DOHH2 (cell line): Measurements from ENCODE around the gene PSMB10.
"Not testable (repeated sequence)": the region's sequence is repeated elsewhere in the genome, so short reads cannot be mapped to it uniquely, and the experiment has no call there.

Experiments used
- H3F3A ChIP-seq: fragments of 200-600 bp; sonication (generic), shearing (Covaris generic); 2 replicates; pipeline ENCODE4 v1.6.0; 2016; ENCODE audit warnings: antibody characterized with exemption, mild to moderate bottlenecking; ENCODE audit not compliant: control insufficient read depth, insufficient read depth
- H3K27ac ChIP-seq: fragments of 200-600 bp; sonication (generic); 2 replicates; pipeline ENCODE4 v1.5.1; 2014; ENCODE audit warnings: low read depth, mild to moderate bottlenecking, low read length, moderate library complexity
- H3K27me3 ChIP-seq: fragments of 200-600 bp; sonication (generic); 2 replicates; pipeline ENCODE4 v1.6.1; 2014; ENCODE audit warnings: mild to moderate bottlenecking, low read length, mixed read lengths; ENCODE audit not compliant: control insufficient read depth
- H3K36me3 ChIP-seq: fragments of 200-600 bp; sonication (generic); 2 replicates; pipeline ENCODE4 v1.6.1; 2014; ENCODE audit warnings: mild to moderate bottlenecking, low read length, moderate library complexity, mixed read lengths; ENCODE audit not compliant: control insufficient read depth
- H3K4me1 ChIP-seq: fragments of 200-600 bp; sonication (generic); 2 replicates; pipeline ENCODE4 v1.6.1; 2014; ENCODE audit warnings: mild to moderate bottlenecking, low read length, mixed read lengths; ENCODE audit not compliant: control insufficient read depth
- H3K4me2 ChIP-seq: fragments of 200-600 bp; sonication (generic); 2 replicates; pipeline ENCODE4 v1.6.0; 2014; ENCODE audit warnings: mild to moderate bottlenecking, low read length, moderate library complexity
- H3K4me3 ChIP-seq: fragments of 200-600 bp; sonication (generic); 2 replicates; pipeline ENCODE4 v1.5.1; 2014; ENCODE audit warnings: mild to moderate bottlenecking, low read length, mixed read lengths
- H3K79me2 ChIP-seq: fragments of 200-600 bp; sonication (generic); 2 replicates; pipeline ENCODE4 v1.6.1; 2014; ENCODE audit warnings: mild to moderate bottlenecking, low read length, mixed read lengths; ENCODE audit not compliant: control insufficient read depth
- H3K9me2 ChIP-seq: fragments of 200-600 bp; sonication (generic); replicated peaks from 2 replicates; pipeline ENCODE4 v1.6.1; 2014; ENCODE audit warnings: mild to moderate bottlenecking, low read length, mixed read lengths; ENCODE audit not compliant: control insufficient read depth
- H3K9me3 ChIP-seq: fragments of 200-600 bp; sonication (generic); 2 replicates; pipeline ENCODE4 v1.6.1; 2014; ENCODE audit warnings: antibody characterized with exemption, low read length, mixed read lengths; ENCODE audit not compliant: control insufficient read depth, insufficient read depth
- H4K20me1 ChIP-seq: fragments of 200-600 bp; sonication (generic); 2 replicates; pipeline ENCODE4 v1.6.0; 2014; ENCODE audit warnings: low read depth, mild to moderate bottlenecking, antibody characterized with exemption, low read length, moderate library complexity; ENCODE audit not compliant: control insufficient read depth, insufficient read depth
- CTCF ChIP-seq: fragments of 200-600 bp; sonication (generic); IDR thresholded peaks from one replicate; pipeline ENCODE4 v1.5.1; 2014; ENCODE audit warnings: antibody characterized with exemption, mild to moderate bottlenecking, low read depth, low read length; ENCODE audit not compliant: poor library complexity, severe bottlenecking
- EZH2phosphoT487 ChIP-seq: fragments of 200-600 bp; sonication (generic); IDR thresholded peaks from 2 replicates; pipeline ENCODE4 v1.6.1; 2017; ENCODE audit warnings: borderline replicate concordance, mild to moderate bottlenecking, antibody characterized with exemption, low read length, moderate library complexity, mixed read lengths

PSMB10 gene

GRCh38 chr16:67940446-67941089 lies 3.9 kb upstream of the PSMB10 start:
- H3F3A ChIP-seq: peaks cover 4% of the 10 kb centered on the region; the same call in 1 of the 2 replicates
- H4K20me1 ChIP-seq: no peaks in the 10 kb centered on the region
- peaks cover 30% of the 10 kb centered on the region for H3K36me3 ChIP-seq
- H3K9me2 ChIP-seq: no peaks in the 10 kb centered on the region
- no peaks in the 10 kb centered on the region for H3K9me3 ChIP-seq
- H3K4me1 ChIP-seq: peaks cover 12% of the 10 kb centered on the region
- H3K27ac ChIP-seq: no peak overlapping the region
- H3K4me2 ChIP-seq: no peak overlapping the region
- H3K79me2 ChIP-seq: peaks cover 20% of the 10 kb centered on the region
- no peak for TF ChIP-seq CTCF
- TF ChIP-seq EZH2phosphoT487: no peak
- H3K4me3 ChIP-seq: no peak overlapping the region
- no peaks in the 10 kb centered on the region for H3K27me3 ChIP-seq

GRCh38 chr16:67939507-67940445 lies 3.1 kb upstream of the PSMB10 start:
- H3K36me3 ChIP-seq: peaks cover 37% of the 10 kb centered on the region
- no peak overlapping the region for H3K4me3 ChIP-seq
- no peaks in the 10 kb centered on the region for H3K9me3 ChIP-seq
- H3K4me2 ChIP-seq: no peak overlapping the region
- H3K9me2 ChIP-seq: no peaks in the 10 kb centered on the region
- no peak overlapping the region for H3K27ac ChIP-seq
- peaks cover 28% of the 10 kb centered on the region for H3K79me2 ChIP-seq
- TF ChIP-seq EZH2phosphoT487 (no peak), CTCF (no peak)
- H4K20me1 ChIP-seq: no peaks in the 10 kb centered on the region
- H3K4me1 ChIP-seq: peaks cover 20% of the 10 kb centered on the region
- H3F3A ChIP-seq: peaks cover 4% of the 10 kb centered on the region; the same call in 1 of the 2 replicates
- no peaks in the 10 kb centered on the region for H3K27me3 ChIP-seq

GRCh38 chr16:67937713-67938112 lies 1.1 kb upstream of the PSMB10 start:
- Histone ChIP-seq H3K4me2 (peak overlapping the region; percentile 98), H3K36me3 (peaks cover 47% of the 10 kb centered on the region), H3K4me3 (peak overlapping the region; percentile 98; the same call in 1 of the 2 replicates), H3K79me2 (peaks cover 31% of the 10 kb centered on the region), H3K4me1 (peaks cover 23% of the 10 kb centered on the region)
- H3K27me3 ChIP-seq, H3K9me2 ChIP-seq, H4K20me1 ChIP-seq, H3K9me3 ChIP-seq, H3F3A ChIP-seq, H3K27ac ChIP-seq: not testable (repeated sequence)
